ENCODE data around the gene CLEC2L. TPM values are rescaled to one million over a fixed set of nuclear protein-coding genes. Genes with fewer than 3 reads are reported as not detected.

The CLEC2L gene
- total RNA-seq, 1 donor from 2014 or later = not detected

- H3K4me3 ChIP-seq (ENCODE audit: low read depth, low read length) = no peak overlapping the region
- no peak for DNase-seq (ENCODE audit: low read depth)
- no peak for TF ChIP-seq CTCF (conservative IDR thresholded peaks at IDR 0.05; ENCODE audit: low read depth, low read length)
Measured at GRCh38 chr7:139495580-139496125, 27.8 kb upstream of the CLEC2L start.

GRCh38 chr7:139496528-139496927, 27.0 kb upstream of the CLEC2L start:
- no peak for DNase-seq (ENCODE audit: low read depth)
- TF ChIP-seq CTCF (conservative IDR thresholded peaks at IDR 0.05; ENCODE audit: low read depth, low read length) = no peak
- H3K4me3 ChIP-seq (ENCODE audit: low read depth, low read length) = no peak overlapping the region

GRCh38 chr7:139500770-139501138, 22.7 kb upstream of the CLEC2L start:
- no peak overlapping the region for H3K4me3 ChIP-seq (ENCODE audit: low read depth, low read length)
- DNase-seq (ENCODE audit: low read depth) = no peak
- TF ChIP-seq CTCF (conservative IDR thresholded peaks at IDR 0.05; ENCODE audit: low read depth, low read length) = no peak

- no peak overlapping the region for H3K4me3 ChIP-seq (ENCODE audit: low read depth, low read length)
- no peak for DNase-seq (ENCODE audit: low read depth)
- no peak for TF ChIP-seq CTCF (conservative IDR thresholded peaks at IDR 0.05; ENCODE audit: low read depth, low read length)
Measured at GRCh38 chr7:139502226-139502625, 21.3 kb upstream of the CLEC2L start.

GRCh38 chr7:139505563-139505962, 17.9 kb upstream of the CLEC2L start:
- H3K4me3 ChIP-seq (ENCODE audit: low read depth, low read length) = no peak overlapping the region
- peak; percentile 57 for TF ChIP-seq CTCF (conservative IDR thresholded peaks at IDR 0.05; ENCODE audit: low read depth, low read length)
- DNase-seq (ENCODE audit: low read depth) = no peak

GRCh38 chr7:139509535-139509934, 13.9 kb upstream of the CLEC2L start:
- H3K4me3 ChIP-seq (ENCODE audit: low read depth, low read length) = no peak overlapping the region
- no peak for DNase-seq (ENCODE audit: low read depth)
- no peak for TF ChIP-seq CTCF (conservative IDR thresholded peaks at IDR 0.05; ENCODE audit: low read depth, low read length)

- no peak overlapping the region for H3K4me3 ChIP-seq (ENCODE audit: low read depth, low read length)
- no peak for TF ChIP-seq CTCF (conservative IDR thresholded peaks at IDR 0.05; ENCODE audit: low read depth, low read length)
- no peak for DNase-seq (ENCODE audit: low read depth)
Measured at GRCh38 chr7:139511315-139511714, 12.2 kb upstream of the CLEC2L start.

Data from epithelial cell of proximal tubule (primary cell).